SK-N-SH treated with all-trans-retinoic acid at 6 μM for 48 hours (cell line): Measurements from ENCODE around the gene ST3GAL4.

Experiments
- ATAC-seq: fragments of 200-7000 bp; cut with Tn5 transposase; 3 replicates; pipeline ENCODE4 v1.9.1; 2020; ENCODE audit warnings: mild to moderate bottlenecking, moderate library complexity
- ARNTL ChIP-seq: fragments of 450-650 bp; formaldehyde crosslinking; IDR thresholded peaks from 2 replicates; pipeline ENCODE4 v1.5.0; 2020; ENCODE audit warnings: low read depth, mild to moderate bottlenecking, moderate library complexity, borderline replicate concordance
- BACH2 ChIP-seq: fragments of 250-450 bp; sonication (Bioruptor Pico); IDR thresholded peaks from 2 replicates; pipeline ENCODE4 v1.9.0; 2021; ENCODE audit warnings: mild to moderate bottlenecking, borderline replicate concordance
- CSDC2 ChIP-seq: fragments of 250-450 bp; sonication (Bioruptor Pico); IDR thresholded peaks from 2 replicates; pipeline ENCODE4 v1.5.0; 2020; ENCODE audit warnings: mild to moderate bottlenecking, moderate library complexity
- ESRRG ChIP-seq: fragments of 250-450 bp; sonication (Bioruptor Pico); IDR thresholded peaks from 2 replicates; pipeline ENCODE4 v1.6.1; 2021; ENCODE audit warnings: mild to moderate bottlenecking
- GLIS3 ChIP-seq: fragments of 250-450 bp; sonication (Bioruptor Pico); IDR thresholded peaks from 2 replicates; pipeline ENCODE4 v1.5.0; 2020; ENCODE audit warnings: mild to moderate bottlenecking, moderate library complexity
- ISL1 ChIP-seq: fragments of 250-450 bp; sonication (Bioruptor Pico); IDR thresholded peaks from 2 replicates; pipeline ENCODE4 v2.1.2; 2022; ENCODE audit warnings: mild to moderate bottlenecking, moderate library complexity
- OSR1 ChIP-seq: fragments of 250-450 bp; sonication (Bioruptor Pico); IDR thresholded peaks from 2 replicates; pipeline ENCODE4 v1.8.0; 2022; ENCODE audit warnings: moderate library complexity, mild to moderate bottlenecking, inconsistent platforms
- PPARA ChIP-seq: fragments of 250-450 bp; sonication (Bioruptor Pico); IDR thresholded peaks from 2 replicates; pipeline ENCODE4 v1.5.0; 2020; ENCODE audit warnings: mild to moderate bottlenecking, borderline replicate concordance
- RARB ChIP-seq: fragments of 250-450 bp; sonication (Bioruptor Pico); IDR thresholded peaks from 2 replicates; pipeline ENCODE4 v1.8.0; 2021; ENCODE audit warnings: mild to moderate bottlenecking, moderate library complexity
- SNAI2 ChIP-seq: fragments of 250-450 bp; sonication (Bioruptor Pico); IDR thresholded peaks from 2 replicates; pipeline ENCODE4 v1.5.0; 2020; ENCODE audit warnings: mild to moderate bottlenecking, moderate library complexity
- TOX ChIP-seq: fragments of 250-450 bp; sonication (Bioruptor Pico); IDR thresholded peaks from 2 replicates; pipeline ENCODE4 v1.8.0; 2021; ENCODE audit warnings: mild to moderate bottlenecking, moderate library complexity, borderline replicate concordance
- ZC3H10 ChIP-seq: fragments of 250-450 bp; sonication (Bioruptor Pico); IDR thresholded peaks from 2 replicates; pipeline ENCODE4 v1.5.1; 2021; ENCODE audit warnings: mild to moderate bottlenecking, moderate library complexity
- ZFP3 ChIP-seq: fragments of 250-450 bp; sonication (Bioruptor Pico); IDR thresholded peaks from 2 replicates; pipeline ENCODE4 v1.5.0; 2020; ENCODE audit warnings: mild to moderate bottlenecking, moderate library complexity
- ZFP30 ChIP-seq: fragments of 450-650 bp; formaldehyde crosslinking; IDR thresholded peaks from 2 replicates; pipeline ENCODE4 v1.5.0; 2022; ENCODE audit warnings: mild to moderate bottlenecking, moderate library complexity
- ZNF565 ChIP-seq: fragments of 450-650 bp; formaldehyde crosslinking; conservative IDR thresholded peaks from 2 replicates; pipeline ENCODE4 v1.5.0; 2020; ENCODE audit warnings: low read depth, mild to moderate bottlenecking, moderate library complexity
- ZNF70 ChIP-seq: fragments of 450-650 bp; formaldehyde crosslinking; IDR thresholded peaks from 2 replicates; pipeline ENCODE4 v1.5.0; 2020; ENCODE audit warnings: mild to moderate bottlenecking, moderate library complexity
- ZNF8 ChIP-seq: fragments of 450-650 bp; formaldehyde crosslinking; IDR thresholded peaks from 2 replicates; pipeline ENCODE4 v1.5.0; 2020; ENCODE audit warnings: mild to moderate bottlenecking, moderate library complexity
- TF ChIP-seq, protein P1 (sequence below): fragments of 250-450 bp; sonication (Bioruptor Pico); IDR thresholded peaks from 2 replicates; pipeline ENCODE4 v1.5.1; 2021; ENCODE audit warnings: mild to moderate bottlenecking, moderate library complexity
- TF ChIP-seq, protein P2 (sequence below): fragments of 250-450 bp; sonication (Bioruptor Pico); IDR thresholded peaks from 2 replicates; pipeline ENCODE4 v1.5.0; 2020; ENCODE audit warnings: mild to moderate bottlenecking, moderate library complexity
- TF ChIP-seq, protein P3 (sequence below): fragments of 250-450 bp; sonication (Bioruptor Pico); IDR thresholded peaks from 2 replicates; pipeline ENCODE4 v1.8.0; 2020; ENCODE audit warnings: mild to moderate bottlenecking, moderate library complexity, borderline replicate concordance

ST3GAL4 gene

DNA sequence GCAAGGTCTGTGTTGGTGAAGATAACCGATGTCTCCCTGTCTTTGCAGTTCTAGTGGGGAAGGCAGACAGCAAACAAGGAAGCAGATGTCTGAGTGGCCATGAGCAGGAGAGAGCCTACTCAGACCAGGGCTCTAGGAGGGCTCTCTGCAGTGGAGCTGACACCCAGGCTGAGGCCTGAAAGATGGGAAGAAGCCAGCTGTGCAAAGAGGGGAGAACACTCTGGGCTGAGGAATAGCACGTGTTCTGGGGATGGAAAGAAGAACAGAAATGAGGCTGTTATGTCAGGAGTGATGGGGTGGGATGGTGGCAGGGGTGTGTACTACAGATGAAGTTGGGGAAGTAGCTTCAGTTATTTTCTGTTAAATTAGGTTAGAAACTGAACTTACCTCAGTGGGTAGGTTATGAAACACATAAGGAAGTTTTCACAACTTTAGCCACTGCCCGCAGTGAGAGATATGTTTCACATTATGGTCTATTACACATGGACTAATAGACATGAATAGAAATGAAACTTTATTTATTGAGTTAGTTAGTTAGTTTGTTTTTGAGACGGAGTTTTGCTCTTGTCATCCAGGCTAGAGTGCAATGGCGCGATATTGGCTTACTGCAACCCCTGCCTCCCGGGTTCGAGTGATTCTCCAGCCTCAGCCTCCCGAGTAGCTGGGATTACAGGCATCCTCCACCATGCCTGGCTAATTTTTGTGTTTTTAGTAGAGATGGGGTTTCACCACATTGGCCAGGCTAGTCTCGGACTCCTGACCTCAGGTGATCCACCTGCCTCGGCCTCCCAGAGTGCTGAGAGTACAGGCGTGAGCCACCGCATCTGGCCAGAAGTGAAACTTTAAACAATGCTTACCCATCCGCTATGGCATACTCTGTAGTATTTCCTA lies 43.8 kb upstream of the ST3GAL4 start:
- ATAC-seq = no peak

DNA sequence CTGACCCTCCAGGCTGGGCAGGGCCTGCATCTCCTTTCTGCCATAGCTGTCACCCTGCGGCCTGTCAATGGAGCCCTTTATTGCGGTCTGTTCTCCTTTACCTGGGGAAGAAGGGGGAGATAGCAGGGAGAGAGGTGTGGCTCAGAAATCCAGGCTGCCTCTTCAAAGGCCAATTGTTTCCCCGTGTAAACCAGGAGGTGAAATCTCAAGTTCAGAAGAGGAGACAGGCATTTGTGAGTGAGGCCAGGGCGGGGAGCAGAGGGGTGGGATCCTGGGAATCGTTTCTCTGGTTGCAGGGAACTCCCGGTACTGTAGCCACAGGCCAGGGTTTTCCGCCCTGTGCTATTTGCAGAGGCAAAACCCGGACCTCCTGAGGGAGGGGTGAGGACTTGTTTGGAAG lies 42.5 kb upstream of the ST3GAL4 start:
- ATAC-seq = no peak
- no peak for TF ChIP-seq SNAI2 (CRISPR knock-in tag)
- no peak for TF ChIP-seq PPARA (CRISPR knock-in tag)
- TF ChIP-seq, protein P1, sequence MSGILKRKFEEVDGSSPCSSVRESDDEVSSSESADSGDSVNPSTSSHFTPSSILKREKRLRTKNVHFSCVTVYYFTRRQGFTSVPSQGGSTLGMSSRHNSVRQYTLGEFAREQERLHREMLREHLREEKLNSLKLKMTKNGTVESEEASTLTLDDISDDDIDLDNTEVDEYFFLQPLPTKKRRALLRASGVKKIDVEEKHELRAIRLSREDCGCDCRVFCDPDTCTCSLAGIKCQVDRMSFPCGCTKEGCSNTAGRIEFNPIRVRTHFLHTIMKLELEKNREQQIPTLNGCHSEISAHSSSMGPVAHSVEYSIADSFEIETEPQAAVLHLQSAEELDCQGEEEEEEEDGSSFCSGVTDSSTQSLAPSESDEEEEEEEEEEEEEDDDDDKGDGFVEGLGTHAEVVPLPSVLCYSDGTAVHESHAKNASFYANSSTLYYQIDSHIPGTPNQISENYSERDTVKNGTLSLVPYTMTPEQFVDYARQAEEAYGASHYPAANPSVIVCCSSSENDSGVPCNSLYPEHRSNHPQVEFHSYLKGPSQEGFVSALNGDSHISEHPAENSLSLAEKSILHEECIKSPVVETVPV (CRISPR knock-in tag) = no peak
- no peak for TF ChIP-seq ZFP30 (CRISPR knock-in tag)
- no peak for TF ChIP-seq ZNF8 (CRISPR knock-in tag)
- TF ChIP-seq ESRRG (CRISPR knock-in tag) = no peak
- TF ChIP-seq CSDC2 (CRISPR knock-in tag) = no peak
- no peak for TF ChIP-seq BACH2 (CRISPR knock-in tag)
- TF ChIP-seq, all 23 proteins: peak for 0

More for the DNA sequence above, 43.8 kb upstream of the ST3GAL4 start:
- TF ChIP-seq RARB (CRISPR knock-in tag) = no peak
- TF ChIP-seq, protein P2, sequence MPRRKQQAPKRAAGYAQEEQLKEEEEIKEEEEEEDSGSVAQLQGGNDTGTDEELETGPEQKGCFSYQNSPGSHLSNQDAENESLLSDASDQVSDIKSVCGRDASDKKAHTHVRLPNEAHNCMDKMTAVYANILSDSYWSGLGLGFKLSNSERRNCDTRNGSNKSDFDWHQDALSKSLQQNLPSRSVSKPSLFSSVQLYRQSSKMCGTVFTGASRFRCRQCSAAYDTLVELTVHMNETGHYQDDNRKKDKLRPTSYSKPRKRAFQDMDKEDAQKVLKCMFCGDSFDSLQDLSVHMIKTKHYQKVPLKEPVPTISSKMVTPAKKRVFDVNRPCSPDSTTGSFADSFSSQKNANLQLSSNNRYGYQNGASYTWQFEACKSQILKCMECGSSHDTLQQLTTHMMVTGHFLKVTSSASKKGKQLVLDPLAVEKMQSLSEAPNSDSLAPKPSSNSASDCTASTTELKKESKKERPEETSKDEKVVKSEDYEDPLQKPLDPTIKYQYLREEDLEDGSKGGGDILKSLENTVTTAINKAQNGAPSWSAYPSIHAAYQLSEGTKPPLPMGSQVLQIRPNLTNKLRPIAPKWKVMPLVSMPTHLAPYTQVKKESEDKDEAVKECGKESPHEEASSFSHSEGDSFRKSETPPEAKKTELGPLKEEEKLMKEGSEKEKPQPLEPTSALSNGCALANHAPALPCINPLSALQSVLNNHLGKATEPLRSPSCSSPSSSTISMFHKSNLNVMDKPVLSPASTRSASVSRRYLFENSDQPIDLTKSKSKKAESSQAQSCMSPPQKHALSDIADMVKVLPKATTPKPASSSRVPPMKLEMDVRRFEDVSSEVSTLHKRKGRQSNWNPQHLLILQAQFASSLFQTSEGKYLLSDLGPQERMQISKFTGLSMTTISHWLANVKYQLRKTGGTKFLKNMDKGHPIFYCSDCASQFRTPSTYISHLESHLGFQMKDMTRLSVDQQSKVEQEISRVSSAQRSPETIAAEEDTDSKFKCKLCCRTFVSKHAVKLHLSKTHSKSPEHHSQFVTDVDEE (CRISPR knock-in tag) = no peak
- TF ChIP-seq GLIS3 (CRISPR knock-in tag) = no peak
- no peak for TF ChIP-seq ZC3H10 (CRISPR knock-in tag)
- TF ChIP-seq ZNF565 (CRISPR knock-in tag) = no peak
- TF ChIP-seq, protein P3, sequence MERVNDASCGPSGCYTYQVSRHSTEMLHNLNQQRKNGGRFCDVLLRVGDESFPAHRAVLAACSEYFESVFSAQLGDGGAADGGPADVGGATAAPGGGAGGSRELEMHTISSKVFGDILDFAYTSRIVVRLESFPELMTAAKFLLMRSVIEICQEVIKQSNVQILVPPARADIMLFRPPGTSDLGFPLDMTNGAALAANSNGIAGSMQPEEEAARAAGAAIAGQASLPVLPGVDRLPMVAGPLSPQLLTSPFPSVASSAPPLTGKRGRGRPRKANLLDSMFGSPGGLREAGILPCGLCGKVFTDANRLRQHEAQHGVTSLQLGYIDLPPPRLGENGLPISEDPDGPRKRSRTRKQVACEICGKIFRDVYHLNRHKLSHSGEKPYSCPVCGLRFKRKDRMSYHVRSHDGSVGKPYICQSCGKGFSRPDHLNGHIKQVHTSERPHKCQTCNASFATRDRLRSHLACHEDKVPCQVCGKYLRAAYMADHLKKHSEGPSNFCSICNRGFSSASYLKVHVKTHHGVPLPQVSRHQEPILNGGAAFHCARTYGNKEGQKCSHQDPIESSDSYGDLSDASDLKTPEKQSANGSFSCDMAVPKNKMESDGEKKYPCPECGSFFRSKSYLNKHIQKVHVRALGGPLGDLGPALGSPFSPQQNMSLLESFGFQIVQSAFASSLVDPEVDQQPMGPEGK (CRISPR knock-in tag) = no peak
- TF ChIP-seq ARNTL (CRISPR knock-in tag) = no peak
- TF ChIP-seq ZFP30 (CRISPR knock-in tag) = no peak
- TF ChIP-seq ESRRG (CRISPR knock-in tag) = no peak
- no peak for TF ChIP-seq ZNF8 (CRISPR knock-in tag)
- no peak for TF ChIP-seq ISL1
- TF ChIP-seq ZNF70 = no peak
- no peak for TF ChIP-seq OSR1 (CRISPR knock-in tag)
- no peak for TF ChIP-seq TOX (CRISPR knock-in tag)

DNA sequence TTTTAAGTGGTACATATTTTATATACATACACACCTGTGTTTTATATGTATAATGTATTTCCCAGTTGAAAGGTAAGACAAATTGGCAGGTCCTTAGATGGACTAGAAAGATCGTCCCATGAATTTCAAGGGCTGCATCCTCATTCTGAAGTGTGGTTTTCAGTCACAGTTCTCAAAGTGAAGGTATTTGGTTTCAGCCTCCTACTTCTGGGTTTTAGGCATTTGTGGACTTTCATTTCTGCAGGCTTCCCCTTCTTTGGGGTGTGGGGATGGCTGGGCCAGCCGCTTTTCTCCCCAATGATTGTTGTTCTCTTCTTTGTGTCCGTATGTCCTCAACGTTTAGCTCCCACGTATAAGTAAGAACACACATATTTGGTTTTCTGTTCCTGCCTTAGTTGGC lies 41.7 kb upstream of the ST3GAL4 start:
- ATAC-seq = no peak
- TF ChIP-seq ZC3H10 (CRISPR knock-in tag) = no peak
- no peak for TF ChIP-seq BACH2 (CRISPR knock-in tag)
- TF ChIP-seq ZFP3 (CRISPR knock-in tag) = no peak
- no peak for TF ChIP-seq ZNF70
- TF ChIP-seq, protein P2 (CRISPR knock-in tag) = no peak
- TF ChIP-seq RARB (CRISPR knock-in tag) = no peak
- no peak for TF ChIP-seq PPARA (CRISPR knock-in tag)
- no peak for TF ChIP-seq ISL1
- no peak for TF ChIP-seq OSR1 (CRISPR knock-in tag)
- no peak for TF ChIP-seq ESRRG (CRISPR knock-in tag)
- TF ChIP-seq, protein P3 (CRISPR knock-in tag) = no peak
- no peak for TF ChIP-seq TOX (CRISPR knock-in tag)
